HL-60 (cell line): Measurements from ENCODE around the gene KCNAB1.

ENCODE experiments used
- DNase-seq, 2 experiments: peaks; one replicate each; pipeline ENCODE4 v3.0.0-alpha.2; 2010 to 2020; ENCODE audit warnings: low read depth in 1 of 2, low spot score in 1 of 2
- H3K27ac ChIP-seq: fragments of 250-450 bp; sonication (Bioruptor Pico); replicated peaks from 2 replicates; pipeline ENCODE4 v1.5.1; 2020; ENCODE audit warnings: mild to moderate bottlenecking, moderate library complexity
- H3K27me3 ChIP-seq: fragments of 250-450 bp; sonication (Bioruptor Pico); 2 replicates; pipeline ENCODE4 v1.5.1; 2021; ENCODE audit warnings: mild to moderate bottlenecking, moderate library complexity; ENCODE audit not compliant: insufficient read depth, poor library complexity, severe bottlenecking
- H3K4me3 ChIP-seq: replicated peaks from 2 replicates; pipeline ENCODE4 v1.5.1; 2011; ENCODE audit warnings: mild to moderate bottlenecking, control low read depth, low read length; ENCODE audit not compliant: insufficient read depth
- GABPA ChIP-seq: IDR thresholded peaks from 2 replicates; pipeline ENCODE4 v1.6.1; 2012; ENCODE audit warnings: low read depth
- POLR2AphosphoS5 ChIP-seq: IDR thresholded peaks from 2 replicates; pipeline ENCODE4 v1.6.1; 2012; ENCODE audit warnings: low read depth
- REST ChIP-seq: IDR thresholded peaks from 2 replicates; pipeline ENCODE4 v1.6.1; 2012; ENCODE audit warnings: low read depth; ENCODE audit not compliant: insufficient replicate concordance
- SPI1 ChIP-seq: IDR thresholded peaks from 2 replicates; pipeline ENCODE4 v1.6.1; 2012; ENCODE audit warnings: low read depth, mild to moderate bottlenecking, borderline replicate concordance
- TF ChIP-seq, protein P1 (sequence below): IDR thresholded peaks from one replicate; pipeline ENCODE4 v1.5.1; 2011; ENCODE audit warnings: low read length, control low read depth, inconsistent platforms; ENCODE audit not compliant: insufficient read depth

Gene KCNAB1

DNA sequence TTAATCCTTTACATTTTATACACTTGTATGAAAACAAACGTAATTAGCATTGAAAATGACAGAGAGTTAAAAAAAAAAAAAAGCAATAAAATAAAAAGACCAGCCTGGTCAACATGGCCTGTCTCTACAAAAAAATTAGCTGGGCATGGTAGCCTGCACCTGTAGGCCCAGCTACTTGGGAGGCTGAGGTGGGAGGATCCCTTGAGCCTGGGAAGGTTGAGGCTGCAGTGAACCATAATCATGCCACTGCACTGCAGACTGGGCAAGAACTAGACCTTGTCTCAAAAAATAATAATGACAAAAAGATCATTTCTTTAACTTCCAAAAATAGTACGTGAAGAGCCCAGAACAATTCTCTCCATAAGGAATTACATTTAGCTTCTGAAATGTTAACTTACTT, 432.6 kb downstream of the KCNAB1 start:
- DNase-seq: no peak
- Histone ChIP-seq H3K4me3 (peak overlapping the region; percentile 89; the same call in 1 of the 2 replicates), H3K27me3 (no peaks in the 10 kb centered on the region), H3K27ac (peak overlapping the region; percentile 86; the same call in 1 of the 2 replicates)
- TF ChIP-seq GABPA: no peak
- TF ChIP-seq, protein P1, sequence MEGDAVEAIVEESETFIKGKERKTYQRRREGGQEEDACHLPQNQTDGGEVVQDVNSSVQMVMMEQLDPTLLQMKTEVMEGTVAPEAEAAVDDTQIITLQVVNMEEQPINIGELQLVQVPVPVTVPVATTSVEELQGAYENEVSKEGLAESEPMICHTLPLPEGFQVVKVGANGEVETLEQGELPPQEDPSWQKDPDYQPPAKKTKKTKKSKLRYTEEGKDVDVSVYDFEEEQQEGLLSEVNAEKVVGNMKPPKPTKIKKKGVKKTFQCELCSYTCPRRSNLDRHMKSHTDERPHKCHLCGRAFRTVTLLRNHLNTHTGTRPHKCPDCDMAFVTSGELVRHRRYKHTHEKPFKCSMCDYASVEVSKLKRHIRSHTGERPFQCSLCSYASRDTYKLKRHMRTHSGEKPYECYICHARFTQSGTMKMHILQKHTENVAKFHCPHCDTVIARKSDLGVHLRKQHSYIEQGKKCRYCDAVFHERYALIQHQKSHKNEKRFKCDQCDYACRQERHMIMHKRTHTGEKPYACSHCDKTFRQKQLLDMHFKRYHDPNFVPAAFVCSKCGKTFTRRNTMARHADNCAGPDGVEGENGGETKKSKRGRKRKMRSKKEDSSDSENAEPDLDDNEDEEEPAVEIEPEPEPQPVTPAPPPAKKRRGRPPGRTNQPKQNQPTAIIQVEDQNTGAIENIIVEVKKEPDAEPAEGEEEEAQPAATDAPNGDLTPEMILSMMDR: no peak
- no peak for TF ChIP-seq POLR2AphosphoS5
- TF ChIP-seq REST: no peak
- no peak for TF ChIP-seq SPI1

GRCh38 chr3:156553705-156554356, 433.5 kb downstream of the KCNAB1 start:
- peak overlapping the region; percentile 86 for H3K27ac ChIP-seq
- peak in 1 of 2 experiments; percentile 33 for DNase-seq

DNA sequence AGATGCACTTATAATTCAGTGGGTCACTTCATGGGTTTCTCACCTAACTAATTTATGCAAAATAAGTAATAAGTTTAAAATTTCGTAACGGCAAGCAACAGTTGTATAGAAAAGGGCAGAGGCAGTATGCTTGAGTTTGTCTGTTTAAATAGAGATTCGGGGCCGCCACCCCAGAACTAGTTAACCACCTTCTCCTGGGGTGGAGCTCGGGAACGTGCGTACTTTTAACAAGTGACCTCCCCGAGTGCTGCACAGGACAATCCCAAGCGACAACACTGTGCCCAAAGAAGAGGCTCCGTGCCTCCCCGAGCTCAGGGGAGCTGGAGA, 434.1 kb downstream of the KCNAB1 start:
- Histone ChIP-seq H3K4me3 (peak overlapping the region; percentile 89), H3K27ac (peak overlapping the region; percentile 86), H3K27me3 (no peaks in the 10 kb centered on the region)
- no peak for DNase-seq
- TF ChIP-seq, protein P1: no peak
- TF ChIP-seq REST (no peak), SPI1 (no peak), GABPA (no peak), POLR2AphosphoS5 (no peak)

More at GRCh38 chr3:156553705-156554356, 433.5 kb downstream of the KCNAB1 start:
- Histone ChIP-seq H3K4me3 (peak overlapping the region; percentile 89), H3K27me3 (no peaks in the 10 kb centered on the region)
- TF ChIP-seq GABPA (no peak), SPI1 (no peak), REST (no peak), POLR2AphosphoS5 (peak; percentile 45; the same call in 1 of the 2 replicates)
- TF ChIP-seq, protein P1: no peak
